Measurements from ENCODE around the gene NVL.

DNA sequence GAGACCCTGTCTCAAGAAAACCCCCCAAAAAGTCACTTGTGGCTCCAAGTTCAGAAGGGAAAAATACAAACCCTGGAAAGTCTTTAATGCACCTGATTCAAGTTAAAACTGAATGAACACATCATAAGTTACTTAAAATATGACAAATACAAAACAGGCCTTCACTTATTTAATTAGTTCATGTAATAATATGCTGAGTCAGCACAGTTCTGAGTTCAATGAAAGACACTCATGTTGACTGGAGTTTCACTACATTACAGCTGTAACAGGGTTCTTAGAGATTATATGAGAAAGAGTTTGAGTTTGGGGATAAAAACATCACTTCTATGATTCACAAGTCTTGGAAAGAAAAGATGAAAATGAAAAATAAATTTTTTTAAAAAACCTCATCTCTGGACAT is 96.0 kb downstream of the NVL start:
- TF ChIP-seq, protein P1, sequence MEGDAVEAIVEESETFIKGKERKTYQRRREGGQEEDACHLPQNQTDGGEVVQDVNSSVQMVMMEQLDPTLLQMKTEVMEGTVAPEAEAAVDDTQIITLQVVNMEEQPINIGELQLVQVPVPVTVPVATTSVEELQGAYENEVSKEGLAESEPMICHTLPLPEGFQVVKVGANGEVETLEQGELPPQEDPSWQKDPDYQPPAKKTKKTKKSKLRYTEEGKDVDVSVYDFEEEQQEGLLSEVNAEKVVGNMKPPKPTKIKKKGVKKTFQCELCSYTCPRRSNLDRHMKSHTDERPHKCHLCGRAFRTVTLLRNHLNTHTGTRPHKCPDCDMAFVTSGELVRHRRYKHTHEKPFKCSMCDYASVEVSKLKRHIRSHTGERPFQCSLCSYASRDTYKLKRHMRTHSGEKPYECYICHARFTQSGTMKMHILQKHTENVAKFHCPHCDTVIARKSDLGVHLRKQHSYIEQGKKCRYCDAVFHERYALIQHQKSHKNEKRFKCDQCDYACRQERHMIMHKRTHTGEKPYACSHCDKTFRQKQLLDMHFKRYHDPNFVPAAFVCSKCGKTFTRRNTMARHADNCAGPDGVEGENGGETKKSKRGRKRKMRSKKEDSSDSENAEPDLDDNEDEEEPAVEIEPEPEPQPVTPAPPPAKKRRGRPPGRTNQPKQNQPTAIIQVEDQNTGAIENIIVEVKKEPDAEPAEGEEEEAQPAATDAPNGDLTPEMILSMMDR (conservative IDR thresholded peaks at IDR 0.05; ENCODE audit: low read length), result no peak
- TF ChIP-seq EZH2phosphoT487 (IDR thresholded peaks at IDR 0.05; ENCODE audit: borderline replicate concordance), result no peak

All from Loucy (cell line).